Measurements from ENCODE around the gene TANC1.

The TANC1 gene

DNA sequence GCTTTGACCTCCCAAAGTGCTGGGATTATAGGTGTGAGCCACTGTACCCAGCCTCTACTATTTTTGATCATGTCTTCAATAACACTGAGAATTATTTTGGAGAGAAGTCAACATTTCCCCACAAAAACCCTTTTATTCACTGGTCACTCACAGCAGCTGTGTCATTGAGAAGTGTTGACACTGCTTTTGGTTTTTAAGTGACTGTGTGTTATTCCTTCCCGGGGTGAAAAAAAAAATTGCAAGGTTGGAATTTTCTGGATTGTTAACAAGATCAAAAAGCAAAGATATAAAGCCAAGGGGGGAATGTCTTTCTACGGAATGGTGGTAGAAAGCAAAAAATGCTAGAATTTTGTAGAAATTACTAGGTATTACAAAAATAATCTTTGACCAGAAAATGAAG lies 61.5 kb downstream of the TANC1 start:
- no peak for DNase-seq
- intact Hi-C loops (cut with DNase I; ENCODE audit: low total_unique reads), result no loop called here
- Histone ChIP-seq H3K4me3 (no peak overlapping the region), H3K27ac (peak overlapping the region; percentile 29 to 82), H3K27me3 (no peaks in the 10 kb centered on the region), H3K36me3 (no peaks in the 10 kb centered on the region), H3K4me1 (peaks cover 0 to 62% (median 33%) of the 10 kb centered on the region in 4 donors), H3K9me3 (no peaks in the 10 kb centered on the region)
- TF ChIP-seq, protein P1, sequence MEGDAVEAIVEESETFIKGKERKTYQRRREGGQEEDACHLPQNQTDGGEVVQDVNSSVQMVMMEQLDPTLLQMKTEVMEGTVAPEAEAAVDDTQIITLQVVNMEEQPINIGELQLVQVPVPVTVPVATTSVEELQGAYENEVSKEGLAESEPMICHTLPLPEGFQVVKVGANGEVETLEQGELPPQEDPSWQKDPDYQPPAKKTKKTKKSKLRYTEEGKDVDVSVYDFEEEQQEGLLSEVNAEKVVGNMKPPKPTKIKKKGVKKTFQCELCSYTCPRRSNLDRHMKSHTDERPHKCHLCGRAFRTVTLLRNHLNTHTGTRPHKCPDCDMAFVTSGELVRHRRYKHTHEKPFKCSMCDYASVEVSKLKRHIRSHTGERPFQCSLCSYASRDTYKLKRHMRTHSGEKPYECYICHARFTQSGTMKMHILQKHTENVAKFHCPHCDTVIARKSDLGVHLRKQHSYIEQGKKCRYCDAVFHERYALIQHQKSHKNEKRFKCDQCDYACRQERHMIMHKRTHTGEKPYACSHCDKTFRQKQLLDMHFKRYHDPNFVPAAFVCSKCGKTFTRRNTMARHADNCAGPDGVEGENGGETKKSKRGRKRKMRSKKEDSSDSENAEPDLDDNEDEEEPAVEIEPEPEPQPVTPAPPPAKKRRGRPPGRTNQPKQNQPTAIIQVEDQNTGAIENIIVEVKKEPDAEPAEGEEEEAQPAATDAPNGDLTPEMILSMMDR (IDR thresholded peaks at IDR 0.05), result no peak

DNA sequence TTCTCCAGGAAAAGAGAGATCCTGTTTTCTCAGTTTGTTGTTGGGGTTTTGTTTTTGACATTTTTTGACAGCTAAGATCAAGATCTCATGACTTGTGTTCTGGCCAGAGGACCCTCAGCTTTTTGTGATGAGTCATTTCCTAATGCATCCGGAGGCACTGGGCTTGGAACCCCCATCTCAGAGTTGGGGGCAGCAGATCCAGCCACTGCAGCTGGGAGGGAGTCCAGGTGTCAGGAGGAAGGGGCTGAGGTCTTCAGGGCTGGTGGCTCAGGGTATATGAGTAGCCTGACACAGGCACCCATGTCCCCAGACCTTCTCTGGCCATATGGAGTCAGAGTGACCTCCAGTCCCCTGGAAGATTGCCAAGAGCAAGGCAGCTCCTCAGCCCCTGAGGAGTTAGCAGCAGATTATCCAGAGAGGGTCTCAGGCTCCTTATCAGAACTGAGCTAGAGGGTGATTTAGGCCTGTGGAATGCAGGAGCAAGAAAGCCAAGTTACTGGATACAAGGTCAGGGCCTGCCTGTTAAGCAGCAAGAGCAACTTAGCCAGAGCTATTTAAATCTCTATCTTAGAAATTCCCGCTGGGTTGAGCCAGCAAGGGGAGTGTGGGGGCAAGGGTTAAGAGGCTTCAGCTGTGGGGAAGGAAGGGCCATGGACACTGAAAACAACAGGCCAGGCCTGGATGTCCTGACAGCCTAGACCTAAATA lies 62.4 kb downstream of the TANC1 start:
- peaks cover 0 to 61% (median 34%) of the 10 kb centered on the region in 4 donors for H3K4me1 ChIP-seq
- peak overlapping the region; percentile 73 to 82 for H3K27ac ChIP-seq
- peak; percentile 32 to 75 for DNase-seq
- H3K36me3 ChIP-seq, result no peaks in the 10 kb centered on the region
- TF ChIP-seq, protein P1 (IDR thresholded peaks at IDR 0.05), result no peak
- no peaks in the 10 kb centered on the region for H3K27me3 ChIP-seq
- intact Hi-C loops (cut with DNase I; ENCODE audit: low total_unique reads), result no loop called here
- no peaks in the 10 kb centered on the region for H3K9me3 ChIP-seq
- no peak overlapping the region for H3K4me3 ChIP-seq

DNA sequence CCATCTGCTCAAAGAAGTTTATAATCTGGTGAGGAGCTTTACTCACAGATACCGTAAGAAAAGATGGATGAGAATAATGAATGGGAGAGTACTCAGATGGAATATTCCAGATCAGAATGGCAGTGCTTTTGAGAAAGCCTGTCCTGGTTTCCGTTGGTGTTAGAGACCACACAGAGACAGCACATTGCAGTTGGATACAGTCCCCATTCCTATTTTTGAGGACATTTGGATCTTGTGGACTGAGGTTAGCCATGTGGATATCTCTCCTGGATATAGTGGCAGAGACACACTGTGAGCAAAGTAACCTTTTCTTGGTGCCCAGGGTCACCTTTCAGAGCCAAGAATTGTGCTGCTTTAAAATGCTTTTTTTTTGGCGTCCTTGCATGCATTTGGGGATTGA lies 63.7 kb downstream of the TANC1 start:
- Histone ChIP-seq H3K27me3 (no peaks in the 10 kb centered on the region), H3K27ac (peak overlapping the region; percentile 73 to 82), H3K4me3 (no peak overlapping the region), H3K4me1 (peaks cover 0 to 56% (median 31%) of the 10 kb centered on the region in 4 donors), H3K9me3 (no peaks in the 10 kb centered on the region), H3K36me3 (no peaks in the 10 kb centered on the region)
- intact Hi-C loops (cut with DNase I; ENCODE audit: low total_unique reads), result no loop called here
- TF ChIP-seq, protein P1 (IDR thresholded peaks at IDR 0.05), result no peak
- DNase-seq, result no peak

DNA sequence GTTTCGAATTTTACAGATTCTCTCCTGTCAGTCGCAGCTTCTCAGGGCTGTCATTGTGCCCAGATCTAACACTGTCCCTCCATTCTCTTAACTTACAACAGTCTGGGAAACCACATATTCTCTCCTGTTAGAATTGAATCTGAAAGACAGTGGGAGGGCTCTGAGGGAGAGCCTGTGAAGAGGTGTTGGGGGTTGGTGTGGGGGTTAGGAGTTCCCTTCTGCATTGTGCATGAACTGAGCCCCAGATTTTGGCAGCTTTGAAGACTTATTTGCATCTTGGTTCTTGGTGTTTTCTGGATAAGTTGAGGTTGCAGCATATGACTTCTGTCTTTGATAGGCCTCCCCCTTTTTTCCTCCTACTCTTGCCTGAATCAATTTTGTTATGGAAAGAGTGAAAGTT lies 64.1 kb downstream of the TANC1 start:
- TF ChIP-seq, protein P1 (IDR thresholded peaks at IDR 0.05), result no peak
- peaks cover 0 to 56% (median 31%) of the 10 kb centered on the region in 4 donors for H3K4me1 ChIP-seq
- DNase-seq, result no peak
- no peak overlapping the region for H3K4me3 ChIP-seq
- no peaks in the 10 kb centered on the region for H3K9me3 ChIP-seq
- H3K36me3 ChIP-seq, result no peaks in the 10 kb centered on the region
- intact Hi-C loops (cut with DNase I; ENCODE audit: low total_unique reads), result no loop called here
- H3K27ac ChIP-seq, result peak overlapping the region; percentile 73 to 82
- no peaks in the 10 kb centered on the region for H3K27me3 ChIP-seq

DNA sequence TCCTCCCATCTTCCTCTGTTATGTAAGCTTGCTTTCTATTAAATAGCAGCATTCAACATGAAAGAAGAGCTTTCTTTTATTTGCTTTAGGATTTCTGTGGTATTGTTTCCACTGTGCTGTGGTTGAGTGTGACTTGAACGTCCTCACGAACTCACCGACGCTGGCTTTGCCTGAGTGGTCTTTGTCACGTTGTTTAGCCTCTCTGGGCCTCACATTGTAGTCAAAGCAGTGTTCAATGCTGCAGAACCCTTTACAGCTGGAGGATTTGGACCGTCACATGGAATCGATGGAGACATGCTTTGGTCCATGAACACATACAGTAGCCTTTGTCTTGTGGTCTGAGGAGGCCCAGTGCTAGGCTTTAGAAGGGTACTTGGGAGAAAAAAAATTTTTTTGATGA lies 66.3 kb downstream of the TANC1 start:
- Histone ChIP-seq H3K9me3 (no peaks in the 10 kb centered on the region), H3K4me1 (peaks cover 0 to 50% (median 30%) of the 10 kb centered on the region in 4 donors), H3K27ac (no peak overlapping the region), H3K36me3 (no peaks in the 10 kb centered on the region), H3K27me3 (no peaks in the 10 kb centered on the region), H3K4me3 (no peak overlapping the region)
- DNase-seq, result no peak
- TF ChIP-seq, protein P1 (IDR thresholded peaks at IDR 0.05), result no peak
- intact Hi-C loops (cut with DNase I; ENCODE audit: low total_unique reads), result no loop called here

Measured in tibial artery (tissue), 4 donors.